HG03039 (cell line): ENCODE data around the gene SCN3A.

Experiments used
- ATAC-seq: cut with Tn5 transposase; IDR thresholded peaks from one replicate; pipeline ENCODE4 v1.9.1; 2021; ENCODE audit warnings: mild to moderate bottlenecking, moderate library complexity; ENCODE audit not compliant: unreplicated experiment

The SCN3A gene

GRCh38 chr2:165192729-165193128 is 11.1 kb downstream of the SCN3A start:
- peak; percentile 28 for ATAC-seq

DNA sequence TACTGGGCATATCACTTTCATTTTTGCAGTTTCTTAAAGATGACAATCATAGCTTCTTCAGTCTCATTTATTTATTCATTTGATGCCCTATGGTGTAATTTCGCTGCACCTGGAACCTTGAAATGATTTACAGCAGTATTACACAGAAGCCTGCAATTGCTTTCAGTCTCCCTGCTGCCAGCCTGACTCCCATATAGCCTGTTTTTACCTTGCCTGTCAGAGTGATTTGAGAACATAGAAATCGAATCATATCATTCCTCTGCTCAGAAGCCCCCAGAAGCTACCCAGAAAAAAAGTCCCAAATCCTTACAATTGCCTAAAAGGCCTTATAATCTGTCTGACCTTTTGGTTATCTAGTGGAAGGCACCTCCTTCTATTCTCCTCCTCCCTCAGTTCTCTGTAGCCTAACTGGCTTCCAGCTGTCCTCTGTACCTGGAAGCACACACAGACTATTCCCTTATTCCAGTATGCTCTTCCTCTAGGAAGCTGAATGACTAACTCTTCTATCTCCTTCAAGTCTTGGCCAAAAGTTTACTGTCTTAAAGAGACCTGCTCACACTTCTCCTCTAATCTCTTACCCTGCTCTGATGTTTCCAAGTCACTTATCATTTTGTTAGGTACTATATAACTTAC is 12.6 kb downstream of the SCN3A start:
- ATAC-seq: no peak

GRCh38 chr2:165185633-165186032 is 18.2 kb downstream of the SCN3A start:
- no peak for ATAC-seq

GRCh38 chr2:165182029-165182428 is 21.8 kb downstream of the SCN3A start:
- no peak for ATAC-seq

DNA sequence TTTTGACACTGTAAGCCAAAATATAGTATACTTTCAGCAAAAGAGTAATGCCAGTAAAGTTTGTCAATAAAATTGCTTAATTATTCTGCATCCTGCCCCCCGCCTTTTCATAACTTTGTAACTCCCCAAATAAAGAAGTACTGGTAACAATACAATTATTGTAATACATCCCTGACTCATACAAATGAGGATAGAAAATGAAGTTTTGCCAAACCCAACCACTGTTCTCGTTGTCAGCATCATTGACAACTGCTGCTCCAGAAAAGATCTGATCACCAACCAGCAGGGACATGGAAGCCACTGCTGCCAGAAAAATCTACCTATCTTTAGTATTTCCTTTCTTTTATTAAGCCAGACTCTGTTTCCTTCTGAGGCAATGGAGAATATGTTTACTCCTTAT is 27.1 kb downstream of the SCN3A start:
- ATAC-seq: no peak

DNA sequence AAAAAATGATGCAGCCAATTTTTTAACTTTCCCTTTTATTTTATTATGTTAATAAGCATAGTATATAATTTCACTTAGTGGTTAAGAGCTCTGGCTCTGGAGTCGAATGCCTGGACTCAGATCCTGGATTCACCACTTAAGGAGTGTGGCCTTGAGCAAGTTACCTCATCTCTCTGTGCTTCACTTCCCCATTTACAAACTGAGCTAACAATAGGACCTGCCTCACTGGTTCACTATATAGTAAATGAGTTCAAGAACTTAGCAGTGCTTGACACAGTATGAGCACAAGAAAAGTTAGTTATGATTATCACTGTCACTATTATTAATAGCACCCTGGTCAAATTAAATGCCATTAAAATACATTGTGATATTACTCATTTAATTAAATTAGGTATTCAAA is 30.6 kb downstream of the SCN3A start:
- ATAC-seq: no peak

- ATAC-seq: no peak
Observed at GRCh38 chr2:165164201-165164600, 39.6 kb downstream of the SCN3A start.

DNA sequence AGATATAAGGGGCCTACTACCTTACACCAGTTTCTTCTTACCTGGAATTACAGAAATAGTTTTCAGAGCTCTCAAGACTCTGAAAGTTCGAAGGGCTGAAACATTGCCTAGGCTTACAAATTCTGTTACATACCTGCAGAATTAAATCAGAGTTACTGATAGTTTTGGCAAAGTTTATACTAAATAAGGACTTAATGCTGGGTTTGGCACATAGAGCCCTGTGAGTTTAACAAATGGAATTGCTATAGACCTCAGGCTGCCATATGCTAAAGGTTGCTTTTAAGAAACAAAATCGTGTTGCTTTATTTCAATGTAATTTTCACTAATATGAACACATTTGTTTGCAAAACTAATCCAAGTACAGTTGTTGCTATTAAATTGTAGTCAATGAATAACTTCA is 40.1 kb downstream of the SCN3A start:
- ATAC-seq: no peak

- ATAC-seq: no peak
Observed at GRCh38 chr2:165162466-165162865, 41.4 kb downstream of the SCN3A start.

DNA sequence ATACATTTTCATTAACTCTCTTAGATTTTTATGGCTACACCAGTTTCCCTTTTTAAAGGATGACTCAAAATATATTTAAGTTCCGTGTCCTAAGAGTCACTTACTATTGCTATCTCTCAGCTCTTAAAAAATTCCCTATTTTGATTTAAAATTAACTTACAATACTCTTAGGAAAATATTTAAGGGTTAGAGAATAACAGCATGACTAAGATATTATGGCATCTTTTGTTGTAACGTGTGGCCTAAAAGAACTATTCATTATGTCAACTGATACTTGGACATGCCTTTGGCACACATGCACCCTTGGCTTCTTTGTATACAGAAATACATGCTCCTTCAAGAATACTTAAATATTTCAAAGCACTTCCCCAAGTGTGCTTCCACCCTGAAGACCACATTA is 42.3 kb downstream of the SCN3A start:
- ATAC-seq: no peak

GRCh38 chr2:165157160-165157559 is 46.7 kb downstream of the SCN3A start:
- no peak for ATAC-seq

- no peak for ATAC-seq
Observed at GRCh38 chr2:165155152-165155551, 48.7 kb downstream of the SCN3A start.

GRCh38 chr2:165149439-165149838 is 54.4 kb downstream of the SCN3A start:
- peak; percentile 74 for ATAC-seq

GRCh38 chr2:165147186-165148045 is 56.4 kb downstream of the SCN3A start:
- no peak for ATAC-seq

GRCh38 chr2:165144315-165144714 is 59.5 kb downstream of the SCN3A start:
- ATAC-seq: peak; percentile 68

DNA sequence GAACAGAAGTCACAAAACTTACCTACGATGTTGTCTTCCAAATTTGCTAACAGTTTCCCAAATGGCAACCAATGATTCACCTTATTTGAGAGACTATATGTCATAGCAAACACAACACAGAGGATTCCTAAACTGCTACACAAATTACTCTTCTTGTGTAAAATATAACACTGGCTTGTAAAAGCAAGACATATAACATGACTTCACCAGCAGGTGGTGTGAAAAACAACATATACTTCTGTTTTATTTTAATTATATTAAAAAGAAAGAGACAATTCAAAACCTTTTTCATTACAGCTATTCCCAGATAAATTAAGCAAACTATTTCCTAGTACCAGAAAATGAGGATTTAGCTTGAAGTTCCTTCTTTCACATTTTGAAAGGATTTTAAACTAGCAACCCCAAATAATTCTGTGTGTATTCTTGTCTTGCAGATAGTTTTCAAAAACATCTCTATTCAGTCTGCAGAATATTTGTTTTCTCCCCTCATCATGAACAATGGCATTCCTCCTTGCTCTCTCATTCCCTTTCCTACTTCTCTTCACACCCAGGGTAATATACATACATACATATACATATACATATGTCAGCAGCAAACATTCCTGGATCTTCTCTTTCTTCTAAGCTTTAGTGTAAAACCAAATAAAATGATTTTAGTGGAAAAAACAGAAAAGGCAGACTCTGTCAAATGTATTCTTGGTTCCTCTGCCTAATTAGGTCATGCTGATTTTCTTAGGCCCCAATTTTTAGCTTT is 62.1 kb downstream of the SCN3A start:
- ATAC-seq: no peak

DNA sequence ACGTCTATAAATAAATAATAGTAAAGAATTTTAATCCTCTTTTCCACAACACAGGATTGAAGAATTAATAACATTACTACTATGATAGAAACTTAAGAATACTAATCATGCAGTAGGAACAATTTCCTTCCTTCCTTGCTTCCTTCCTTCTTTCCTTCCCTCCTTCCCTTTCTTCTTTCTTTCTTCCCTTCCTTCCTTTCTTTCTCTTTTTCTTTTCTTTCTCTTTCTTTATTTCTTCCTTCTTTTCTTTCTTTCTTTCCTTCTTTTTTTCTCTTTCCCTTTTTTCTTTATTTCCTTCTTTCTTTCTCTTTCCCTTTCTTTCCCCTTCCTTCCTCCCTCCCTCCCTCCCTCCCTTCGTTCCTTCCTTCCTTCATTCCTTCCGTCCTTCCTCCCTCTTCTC is 77.6 kb downstream of the SCN3A start:
- ATAC-seq: no peak

- ATAC-seq: no peak
Observed at GRCh38 chr2:165122521-165122920, 81.3 kb downstream of the SCN3A start.

- ATAC-seq: no peak
Observed at GRCh38 chr2:165120740-165121467, 82.9 kb downstream of the SCN3A start.

GRCh38 chr2:165115258-165115657 is 88.6 kb downstream of the SCN3A start:
- ATAC-seq: no peak

DNA sequence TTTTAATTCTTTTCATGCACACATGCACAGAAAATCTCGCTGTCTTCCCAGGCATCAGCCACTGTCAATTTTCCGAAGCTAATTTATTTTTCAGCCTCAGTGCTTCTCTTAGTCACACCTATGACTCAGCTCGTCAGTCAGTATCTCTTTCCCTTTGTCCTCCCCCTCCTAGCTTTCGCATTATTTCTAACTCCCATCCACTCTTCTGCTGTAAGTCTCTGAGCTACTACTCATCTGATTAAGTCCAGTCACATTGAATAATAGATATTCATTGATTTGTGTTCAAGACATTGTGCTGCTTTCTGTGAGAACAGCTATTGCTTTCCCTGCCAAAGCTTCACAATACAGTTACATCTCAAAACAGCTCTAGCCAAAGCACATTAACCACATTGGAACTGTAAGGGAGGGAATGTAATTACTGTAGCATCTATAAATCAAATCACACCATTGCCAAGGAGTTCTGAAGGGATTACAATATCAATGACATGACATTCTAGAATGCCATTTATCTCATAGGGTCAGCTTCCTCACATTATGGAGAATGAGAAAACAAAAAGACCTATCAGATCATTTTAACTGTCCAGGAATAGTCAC is 89.4 kb downstream of the SCN3A start:
- no peak for ATAC-seq
